Muscle layer of duodenum (tissue), 2 donors: ENCODE results near the gene FRMPD1.

Experiments used
- H3K27ac ChIP-seq: one replicate; pipeline ENCODE4 v1.7.0; 2013; ENCODE audit warnings: mild to moderate bottlenecking, low read length
- H3K27me3 ChIP-seq: one replicate; pipeline ENCODE4 v1.7.0; 2013; ENCODE audit warnings: low read depth, mild to moderate bottlenecking, control low read depth, low read length
- H3K36me3 ChIP-seq, 2 donors: one replicate each; pipeline ENCODE4 v1.7.0; 2013; ENCODE audit warnings: low read length in 2 of 2, control low read depth in 1 of 2, mild to moderate bottlenecking in 1 of 2; ENCODE audit not compliant: insufficient read depth in 2 of 2, control insufficient read depth in 1 of 2
- H3K4me1 ChIP-seq, 2 donors: one replicate each; pipeline ENCODE4 v1.7.0; 2013; ENCODE audit warnings: low read length in 2 of 2, mild to moderate bottlenecking in 2 of 2, control low read depth in 1 of 2, moderate library complexity in 1 of 2; ENCODE audit not compliant: insufficient read depth in 2 of 2, control insufficient read depth in 1 of 2
- H3K4me3 ChIP-seq, 2 donors: one replicate each; pipeline ENCODE4 v1.7.0; 2013; ENCODE audit warnings: low read length in 2 of 2, low read depth in 1 of 2, mild to moderate bottlenecking in 1 of 2
- H3K9me3 ChIP-seq, 2 donors: one replicate each; pipeline ENCODE4 v1.7.0; 2013; ENCODE audit warnings: low read length in 2 of 2, control low read depth in 1 of 2, mild to moderate bottlenecking in 1 of 2; ENCODE audit not compliant: control insufficient read depth in 1 of 2
- donor health status: healthy.

The FRMPD1 gene

DNA sequence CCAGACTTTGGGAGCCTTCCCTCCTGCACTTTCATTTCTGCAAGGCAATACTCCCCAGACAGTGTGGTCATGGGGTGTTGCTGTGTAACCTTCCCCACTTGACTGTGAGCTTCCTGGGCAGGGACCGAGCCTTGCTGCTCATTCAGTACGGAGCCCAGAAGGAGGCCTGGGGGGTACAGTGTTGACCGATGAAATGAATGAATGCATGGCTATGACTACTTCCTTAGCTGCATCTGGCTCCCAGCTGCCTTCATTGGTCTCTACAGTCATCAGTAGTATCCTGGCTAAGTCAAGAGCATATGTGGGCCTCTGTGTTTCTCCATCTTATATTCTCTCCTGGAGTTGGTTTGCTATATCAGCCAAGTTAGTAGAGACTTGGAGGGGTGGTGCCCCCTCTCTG is 9.9 kb downstream of the FRMPD1 start:
- Histone ChIP-seq H3K4me1 (no peaks in the 10 kb centered on the region), H3K27me3 (peaks cover 5% of the 10 kb centered on the region), H3K27ac (no peak overlapping the region), H3K9me3 (no peaks in the 10 kb centered on the region), H3K4me3 (no peak overlapping the region), H3K36me3 (no peaks in the 10 kb centered on the region)

DNA sequence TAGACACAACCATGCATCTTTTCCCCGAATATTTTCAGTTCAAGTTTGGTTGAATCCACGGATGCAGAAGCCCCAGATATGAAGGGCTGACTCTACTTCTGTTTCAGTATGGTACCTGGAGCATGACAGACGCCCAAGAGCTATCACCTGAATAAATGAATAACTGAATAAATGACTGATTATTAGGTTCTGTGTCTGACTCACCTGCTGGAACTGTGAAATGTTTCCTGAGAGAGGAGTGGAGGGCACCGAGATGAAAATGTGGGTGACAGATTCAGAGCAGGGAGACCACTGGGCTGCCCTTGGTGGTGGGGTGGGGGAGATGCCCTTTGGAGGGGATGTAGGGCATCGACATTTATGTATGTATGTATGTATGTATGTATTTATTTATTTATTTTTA is 13.2 kb downstream of the FRMPD1 start:
- Histone ChIP-seq H3K4me3 (no peak overlapping the region), H3K27ac (no peak overlapping the region), H3K36me3 (no peaks in the 10 kb centered on the region), H3K27me3 (no peaks in the 10 kb centered on the region), H3K4me1 (no peaks in the 10 kb centered on the region), H3K9me3 (no peaks in the 10 kb centered on the region)

GRCh38 chr9:37667706-37668105 is 17.0 kb downstream of the FRMPD1 start:
- Histone ChIP-seq H3K4me1 (no peaks in the 10 kb centered on the region), H3K4me3 (no peak overlapping the region), H3K36me3 (no peaks in the 10 kb centered on the region), H3K9me3 (no peaks in the 10 kb centered on the region), H3K27me3 (no peaks in the 10 kb centered on the region), H3K27ac (no peak overlapping the region)

DNA sequence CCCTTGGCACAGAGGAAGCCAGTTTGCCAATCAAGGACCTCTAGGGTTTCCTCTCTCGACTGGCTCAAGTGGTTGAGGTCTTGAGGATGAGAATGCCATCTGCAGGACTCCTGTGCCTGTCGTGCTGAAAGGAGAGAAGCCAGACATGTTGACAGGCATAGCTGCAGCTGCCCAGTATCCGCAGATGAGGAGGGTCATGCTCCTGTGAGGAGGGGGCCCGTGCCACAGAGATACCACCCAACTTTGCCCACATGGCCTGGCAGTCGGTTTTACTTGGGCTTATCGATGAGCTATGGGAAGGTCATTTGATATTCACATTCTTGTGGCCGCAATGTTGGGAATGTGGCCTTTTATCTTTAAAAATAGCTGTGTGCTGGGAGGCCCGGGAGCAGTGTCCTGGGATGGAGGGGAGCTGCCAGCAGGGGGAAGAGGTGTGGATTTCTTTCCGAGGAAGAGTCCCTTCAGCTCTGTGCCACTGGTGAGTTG is 17.4 kb downstream of the FRMPD1 start:
- H3K27me3 ChIP-seq: no peaks in the 10 kb centered on the region
- H3K36me3 ChIP-seq: no peaks in the 10 kb centered on the region
- no peak overlapping the region for H3K4me3 ChIP-seq
- no peak overlapping the region for H3K27ac ChIP-seq
- H3K9me3 ChIP-seq: no peaks in the 10 kb centered on the region
- no peaks in the 10 kb centered on the region for H3K4me1 ChIP-seq

DNA sequence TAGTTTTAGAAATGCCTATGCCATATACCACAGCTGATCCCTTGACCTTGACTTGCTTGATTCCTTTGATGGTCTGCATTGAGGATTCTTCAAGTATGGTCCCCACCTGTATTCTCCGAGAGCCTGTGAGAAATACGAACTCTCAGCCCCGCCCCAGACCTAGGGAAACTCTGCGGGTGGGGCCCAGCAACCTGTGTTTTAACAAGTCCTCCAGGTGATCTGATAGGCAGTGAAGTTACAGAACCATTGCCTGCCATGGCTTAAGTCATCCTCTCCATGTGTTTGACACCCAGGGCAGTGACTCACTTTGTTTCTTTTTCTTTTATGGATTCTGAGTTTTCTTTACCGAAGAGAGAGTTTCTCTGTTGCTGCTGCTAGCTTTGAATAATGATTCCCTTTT is 18.5 kb downstream of the FRMPD1 start:
- Histone ChIP-seq H3K9me3 (no peaks in the 10 kb centered on the region), H3K4me1 (no peaks in the 10 kb centered on the region), H3K27ac (no peak overlapping the region), H3K27me3 (no peaks in the 10 kb centered on the region), H3K36me3 (no peaks in the 10 kb centered on the region), H3K4me3 (no peak overlapping the region)

GRCh38 chr9:37675661-37676060 is 24.9 kb downstream of the FRMPD1 start:
- no peaks in the 10 kb centered on the region for H3K9me3 ChIP-seq
- no peak overlapping the region for H3K27ac ChIP-seq
- H3K27me3 ChIP-seq: no peaks in the 10 kb centered on the region
- no peaks in the 10 kb centered on the region for H3K36me3 ChIP-seq
- no peaks in the 10 kb centered on the region for H3K4me1 ChIP-seq
- no peak overlapping the region for H3K4me3 ChIP-seq

DNA sequence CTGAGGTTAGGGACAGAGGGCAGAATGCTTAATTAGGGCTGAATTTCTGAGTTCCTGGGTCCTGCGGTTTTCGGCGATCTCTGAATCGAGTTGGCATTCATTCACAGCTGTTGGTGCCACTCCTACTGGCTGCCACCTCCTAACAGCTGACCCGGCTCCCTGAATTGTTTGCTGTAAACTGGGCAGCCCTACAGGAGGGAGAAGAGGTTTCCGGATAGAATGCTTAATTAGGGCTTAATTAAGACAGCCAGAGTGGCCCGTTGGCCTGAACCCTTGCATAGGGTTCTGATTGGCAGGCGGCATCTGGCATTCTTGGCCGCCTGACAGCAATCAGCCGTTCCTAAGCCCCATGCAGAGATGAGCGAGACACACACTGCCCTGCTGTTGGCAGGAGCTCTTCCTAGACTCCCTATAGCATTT is 25.7 kb downstream of the FRMPD1 start:
- H3K9me3 ChIP-seq: no peaks in the 10 kb centered on the region
- no peaks in the 10 kb centered on the region for H3K4me1 ChIP-seq
- H3K4me3 ChIP-seq: no peak overlapping the region
- no peak overlapping the region for H3K27ac ChIP-seq
- H3K27me3 ChIP-seq: no peaks in the 10 kb centered on the region
- no peaks in the 10 kb centered on the region for H3K36me3 ChIP-seq

DNA sequence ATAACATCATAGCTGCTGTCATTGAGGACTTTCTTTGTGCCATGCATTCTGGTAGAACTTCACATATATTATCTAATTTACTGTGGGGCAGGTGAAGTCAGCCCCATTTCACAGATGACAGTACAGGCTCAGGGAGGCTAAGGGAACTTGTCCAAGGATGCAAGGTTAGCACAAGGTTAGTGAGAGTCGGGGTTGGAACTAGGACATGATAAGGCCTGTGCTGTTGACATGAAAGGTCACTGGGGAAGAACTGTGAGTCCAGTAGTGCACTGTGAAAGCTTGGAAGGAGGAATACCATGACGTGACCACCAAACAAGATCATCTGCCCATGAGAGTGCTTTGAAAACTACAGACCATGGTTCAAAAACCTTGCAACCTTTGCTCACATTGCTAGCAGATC is 26.7 kb downstream of the FRMPD1 start:
- no peaks in the 10 kb centered on the region for H3K4me1 ChIP-seq
- no peak overlapping the region for H3K27ac ChIP-seq
- no peak overlapping the region for H3K4me3 ChIP-seq
- H3K9me3 ChIP-seq: no peaks in the 10 kb centered on the region
- no peaks in the 10 kb centered on the region for H3K27me3 ChIP-seq
- no peaks in the 10 kb centered on the region for H3K36me3 ChIP-seq

- Histone ChIP-seq H3K27ac (no peak overlapping the region), H3K4me1 (no peaks in the 10 kb centered on the region), H3K27me3 (no peaks in the 10 kb centered on the region), H3K4me3 (no peak overlapping the region), H3K36me3 (no peaks in the 10 kb centered on the region), H3K9me3 (no peaks in the 10 kb centered on the region)
Measured at GRCh38 chr9:37678789-37679273, 28.1 kb downstream of the FRMPD1 start.

- Histone ChIP-seq H3K4me3 (no peak overlapping the region), H3K27ac (no peak overlapping the region), H3K4me1 (no peaks in the 10 kb centered on the region), H3K9me3 (no peaks in the 10 kb centered on the region), H3K36me3 (no peaks in the 10 kb centered on the region), H3K27me3 (no peaks in the 10 kb centered on the region)
Measured at GRCh38 chr9:37679649-37680402, 29.1 kb downstream of the FRMPD1 start.

DNA sequence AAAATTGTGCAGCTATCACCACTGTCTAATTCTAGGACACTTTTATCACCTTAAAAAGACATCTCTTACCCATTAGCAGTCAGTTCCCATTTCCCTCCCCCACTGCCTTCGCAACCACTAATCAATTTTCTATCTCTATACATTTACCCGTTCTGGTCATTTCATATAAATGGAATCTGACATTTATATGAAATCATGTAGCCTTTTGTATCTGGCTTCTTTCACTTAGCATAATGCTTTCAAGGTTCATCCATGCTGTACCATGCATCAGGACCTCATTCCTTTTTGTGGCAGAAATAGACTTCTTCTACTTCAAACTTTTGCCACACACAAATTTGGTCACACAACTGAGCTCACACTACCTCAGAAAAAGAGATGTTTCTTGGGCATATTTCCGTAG is 32.2 kb downstream of the FRMPD1 start:
- Histone ChIP-seq H3K4me3 (no peak overlapping the region), H3K9me3 (no peaks in the 10 kb centered on the region), H3K27ac (no peak overlapping the region), H3K4me1 (no peaks in the 10 kb centered on the region), H3K27me3 (no peaks in the 10 kb centered on the region), H3K36me3 (no peaks in the 10 kb centered on the region)
